ENCODE results near the gene ATAD1. TPM values are rescaled to one million over a fixed set of nuclear protein-coding genes. Genes with fewer than 3 reads are reported as not detected.

Gene ATAD1
- total RNA-seq, 1 donor from 2014 or later = 48.0 TPM

- Histone ChIP-seq H3K27me3 (ENCODE audit: control insufficient read depth, insufficient read depth, low read length) (no peaks in the 10 kb centered on the region), H3K4me3 (ENCODE audit: low read depth, low read length) (no peak overlapping the region), H3K36me3 (ENCODE audit: control insufficient read depth, insufficient read depth, low read length) (no peaks in the 10 kb centered on the region)
- no peak for DNase-seq (ENCODE audit: low read depth)
- no peak for TF ChIP-seq CTCF (IDR thresholded peaks at IDR 0.05; ENCODE audit: insufficient read depth, low read length, poor library complexity, severe bottlenecking)
Measured at GRCh38 chr10:87721781-87722180, 96.2 kb downstream of the ATAD1 start.

GRCh38 chr10:87720665-87721064, 97.4 kb downstream of the ATAD1 start:
- no peak for DNase-seq (ENCODE audit: low read depth)
- H3K4me3 ChIP-seq (ENCODE audit: low read depth, low read length) = no peak overlapping the region
- TF ChIP-seq CTCF (IDR thresholded peaks at IDR 0.05; ENCODE audit: insufficient read depth, low read length, poor library complexity, severe bottlenecking) = no peak
- no peaks in the 10 kb centered on the region for H3K27me3 ChIP-seq (ENCODE audit: control insufficient read depth, insufficient read depth, low read length)
- no peaks in the 10 kb centered on the region for H3K36me3 ChIP-seq (ENCODE audit: control insufficient read depth, insufficient read depth, low read length)

DNA sequence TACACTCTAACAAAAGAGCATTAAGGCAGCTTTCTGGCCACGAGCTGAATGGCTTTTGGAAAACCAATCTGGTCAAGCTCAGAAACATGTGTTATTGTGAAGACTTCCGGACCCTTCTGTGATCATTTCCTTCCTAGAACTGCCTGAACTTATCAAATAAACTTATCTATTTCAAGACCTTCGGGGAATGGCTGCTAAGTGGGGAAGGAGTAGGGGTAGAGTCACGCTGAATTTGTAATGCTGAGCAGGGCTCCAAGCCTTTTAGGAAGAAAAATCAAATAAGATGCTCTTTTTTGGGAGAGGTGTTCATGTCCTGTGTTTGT, 101.7 kb downstream of the ATAD1 start:
- no peak for DNase-seq (ENCODE audit: low read depth)
- Histone ChIP-seq H3K27me3 (ENCODE audit: control insufficient read depth, insufficient read depth, low read length) (no peaks in the 10 kb centered on the region), H3K36me3 (ENCODE audit: control insufficient read depth, insufficient read depth, low read length) (no peaks in the 10 kb centered on the region), H3K4me3 (ENCODE audit: low read depth, low read length) (no peak overlapping the region)
- TF ChIP-seq CTCF (IDR thresholded peaks at IDR 0.05; ENCODE audit: insufficient read depth, low read length, poor library complexity, severe bottlenecking) = no peak

DNA sequence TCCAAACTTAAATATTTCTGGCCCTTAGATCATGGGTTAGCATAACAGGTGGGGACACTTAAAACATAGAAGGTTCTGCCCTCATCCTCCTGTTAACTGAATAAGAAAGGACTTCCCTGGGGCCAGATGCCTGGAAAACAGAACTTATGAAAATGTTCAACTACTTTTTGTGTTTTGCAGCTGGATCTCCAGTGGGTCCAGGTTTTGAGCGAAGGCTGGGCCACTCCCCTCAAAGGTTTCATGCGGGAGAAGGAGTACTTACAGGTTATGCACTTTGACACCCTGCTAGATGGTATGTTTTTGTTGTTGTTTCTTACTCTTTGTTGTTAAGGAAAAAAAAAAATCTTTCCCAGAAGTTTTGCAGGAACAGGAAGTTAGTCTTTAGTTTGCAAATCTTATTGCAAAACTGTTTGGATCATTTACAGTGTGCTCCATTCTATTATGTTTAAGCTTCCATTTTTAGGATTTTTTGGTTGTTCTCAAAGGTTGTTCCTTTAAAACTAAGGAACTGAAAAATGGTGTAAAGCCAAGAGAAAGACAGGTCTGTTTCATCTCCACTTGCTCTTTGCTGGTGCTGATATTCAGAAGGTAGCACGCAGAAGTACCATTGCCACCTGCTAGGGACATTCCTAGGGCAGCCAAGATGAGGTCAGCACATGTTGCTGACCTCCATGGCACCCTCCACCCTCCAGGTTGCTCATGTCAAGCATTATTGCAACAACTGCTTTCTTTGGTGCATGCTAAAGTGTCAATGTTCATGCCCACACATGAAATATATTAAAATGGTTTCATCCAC, 102.3 kb downstream of the ATAD1 start:
- no peak for TF ChIP-seq CTCF (IDR thresholded peaks at IDR 0.05; ENCODE audit: insufficient read depth, low read length, poor library complexity, severe bottlenecking)
- Histone ChIP-seq H3K36me3 (ENCODE audit: control insufficient read depth, insufficient read depth, low read length) (no peaks in the 10 kb centered on the region), H3K27me3 (ENCODE audit: control insufficient read depth, insufficient read depth, low read length) (no peaks in the 10 kb centered on the region), H3K4me3 (ENCODE audit: low read depth, low read length) (no peak overlapping the region)
- DNase-seq (ENCODE audit: low read depth) = no peak

DNA sequence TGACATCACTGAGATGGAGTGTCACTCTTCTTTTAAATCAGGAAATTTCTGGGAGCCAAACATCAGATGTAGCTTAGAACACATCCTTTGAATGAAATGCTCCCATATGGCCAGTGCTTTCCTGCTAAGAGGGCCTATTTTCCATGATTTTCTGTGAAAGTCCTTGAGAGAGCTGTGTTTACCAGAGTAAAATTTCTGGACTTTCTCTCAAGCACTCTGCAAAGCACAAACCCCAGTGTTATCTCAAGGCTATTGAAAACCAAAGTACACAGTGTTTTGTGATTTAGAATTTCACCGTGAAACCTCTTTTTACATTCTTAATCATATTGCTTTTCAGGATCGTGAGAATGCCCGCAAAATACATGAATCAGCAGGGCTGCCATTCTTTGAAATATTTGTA, 104.3 kb downstream of the ATAD1 start:
- H3K4me3 ChIP-seq (ENCODE audit: low read depth, low read length) = no peak overlapping the region
- no peaks in the 10 kb centered on the region for H3K36me3 ChIP-seq (ENCODE audit: control insufficient read depth, insufficient read depth, low read length)
- no peak for TF ChIP-seq CTCF (IDR thresholded peaks at IDR 0.05; ENCODE audit: insufficient read depth, low read length, poor library complexity, severe bottlenecking)
- DNase-seq (ENCODE audit: low read depth) = no peak
- H3K27me3 ChIP-seq (ENCODE audit: control insufficient read depth, insufficient read depth, low read length) = no peaks in the 10 kb centered on the region

Data from kidney epithelial cell (primary cell).